ENCODE measurements around the gene FGF5. TPM values are rescaled to one million over a fixed set of nuclear protein-coding genes. Genes with fewer than 3 reads are reported as not detected.
A peak's percentile ranks its signal among the peaks of the same experiment; 100 is the strongest.

The FGF5 gene
- total RNA-seq, 1 experiment from 2014 or later, result 1.3 TPM

DNA sequence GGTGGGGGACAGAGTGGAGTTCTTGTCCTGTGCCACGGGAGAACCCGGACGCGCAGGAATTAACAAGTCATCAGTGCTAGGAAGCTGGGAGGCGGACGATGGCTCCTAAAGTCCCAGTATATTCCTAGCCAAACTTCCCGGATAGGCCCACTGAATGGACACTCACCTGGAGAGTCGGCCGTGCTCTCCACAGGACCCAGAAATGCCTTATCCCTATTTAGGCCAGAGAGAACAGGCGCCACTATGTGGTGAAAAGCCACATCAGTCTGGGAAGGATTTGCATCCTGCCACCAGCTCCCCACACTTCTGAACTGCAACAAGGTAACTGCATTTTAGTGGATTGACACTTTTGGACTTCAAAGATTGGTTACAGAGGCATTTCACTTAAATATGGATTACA, 70.1 kb downstream of the FGF5 start:
- peak; percentile 35 for DNase-seq (ENCODE audit: low spot score)

DNA sequence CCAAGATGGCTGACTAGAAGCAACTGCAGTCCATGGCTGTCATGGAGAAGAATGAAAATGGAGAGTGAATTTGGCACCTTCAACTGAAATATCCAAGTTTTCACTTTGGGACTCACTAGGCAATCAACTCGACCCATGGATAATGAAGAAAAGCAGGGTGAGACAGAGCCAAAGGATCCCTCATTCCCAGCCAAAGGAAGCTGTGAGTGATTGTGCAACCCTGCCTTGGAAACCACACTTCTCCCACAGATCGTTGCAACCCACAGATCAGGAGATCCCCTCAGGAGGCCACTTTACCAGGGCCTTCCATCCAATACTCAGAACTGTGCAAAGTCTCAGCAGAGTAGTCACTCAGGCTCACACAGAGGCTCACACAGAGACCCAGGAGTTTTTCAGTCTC, 73.6 kb downstream of the FGF5 start:
- DNase-seq (ENCODE audit: low spot score), result peak; percentile 8

Other genes starting within 250 kb of the FGF5 start
- 12.9 and 14.0 TPM in 2 replicates for gene ANTXR2, start 193.4 kb upstream of the FGF5 start, total RNA-seq (2014; rRNA removed; shearing (Covaris generic))
- gene PRDM8, start 69.2 kb upstream of the FGF5 start, total RNA-seq (2014; rRNA removed; shearing (Covaris generic)), result 0.12 TPM in 2 replicates
- 0.21 TPM in 1 of 2 replicates, not detected in the other for gene CFAP299, start 69.1 kb downstream of the FGF5 start, total RNA-seq (2014; rRNA removed; shearing (Covaris generic))